Neural cell (in vitro differentiated cells): ENCODE measurements around the gene NMNAT3.

Source experiments
- CTCF ChIP-seq: fragments of 450-650 bp; IDR thresholded peaks from 2 replicates; pipeline ENCODE4 v1.5.1; 2014; ENCODE audit warnings: antibody characterized with exemption, mild to moderate bottlenecking, moderate library complexity; ENCODE audit not compliant: poor library complexity, severe bottlenecking
- EP300 ChIP-seq: fragments of 450-650 bp; conservative IDR thresholded peaks from 2 replicates; pipeline ENCODE4 v1.6.1; 2014; ENCODE audit warnings: antibody characterized with exemption, mild to moderate bottlenecking, moderate library complexity; ENCODE audit not compliant: poor library complexity, severe bottlenecking
- EZH2 ChIP-seq: fragments of 200-600, 300-800 bp; shearing (Covaris generic), sonication (generic); IDR thresholded peaks from 2 replicates; pipeline ENCODE4 v1.6.1; 2014; ENCODE audit warnings: antibody characterized with exemption, low read length, borderline replicate concordance, mild to moderate bottlenecking; ENCODE audit not compliant: insufficient read depth, poor library complexity, severe bottlenecking
- POLR2AphosphoS5 ChIP-seq: IDR thresholded peaks from 2 replicates; pipeline ENCODE4 v1.6.1; 2012
- RAD21 ChIP-seq: fragments of 450-650 bp; conservative IDR thresholded peaks from 2 replicates; pipeline ENCODE4 v1.6.1; 2014; ENCODE audit warnings: antibody characterized with exemption, mild to moderate bottlenecking, moderate library complexity
- REST ChIP-seq: IDR thresholded peaks from 2 replicates; pipeline ENCODE4 v1.6.1; 2012; ENCODE audit warnings: borderline replicate concordance
- TAF1 ChIP-seq: IDR thresholded peaks from 2 replicates; pipeline ENCODE4 v1.6.1; 2012; ENCODE audit warnings: low read depth

- TF ChIP-seq CTCF (no peak), EZH2 (no peak), TAF1 (no peak), POLR2AphosphoS5 (no peak), EP300 (no peak), REST (no peak), RAD21 (no peak)
Measured at GRCh38 chr3:139634111-139634635, 43.6 kb downstream of the NMNAT3 start.
